GM12891 (cell line): ENCODE results near the gene C19orf73.
"Not testable (repeated sequence)": the region's sequence is repeated elsewhere in the genome, so short reads cannot be mapped to it uniquely, and the experiment has no call there.

Experiments
- PAX5 ChIP-seq: IDR thresholded peaks from 2 replicates; pipeline ENCODE4 v1.6.1; 2011; ENCODE audit warnings: low read length, moderate library complexity, mild to moderate bottlenecking; ENCODE audit not compliant: insufficient read depth, severe bottlenecking
- POLR2A ChIP-seq: IDR thresholded peaks from 2 replicates; pipeline ENCODE4 v1.6.1; 2011; ENCODE audit warnings: low read depth, low read length, control low read depth
- POLR2AphosphoS5 ChIP-seq: IDR thresholded peaks from 2 replicates; pipeline ENCODE4 v1.6.1; 2011; ENCODE audit warnings: low read depth, low read length, control low read depth
- SPI1 ChIP-seq: IDR thresholded peaks from 2 replicates; pipeline ENCODE4 v1.6.1; 2011; ENCODE audit warnings: low read depth, low read length, control low read depth

DNA sequence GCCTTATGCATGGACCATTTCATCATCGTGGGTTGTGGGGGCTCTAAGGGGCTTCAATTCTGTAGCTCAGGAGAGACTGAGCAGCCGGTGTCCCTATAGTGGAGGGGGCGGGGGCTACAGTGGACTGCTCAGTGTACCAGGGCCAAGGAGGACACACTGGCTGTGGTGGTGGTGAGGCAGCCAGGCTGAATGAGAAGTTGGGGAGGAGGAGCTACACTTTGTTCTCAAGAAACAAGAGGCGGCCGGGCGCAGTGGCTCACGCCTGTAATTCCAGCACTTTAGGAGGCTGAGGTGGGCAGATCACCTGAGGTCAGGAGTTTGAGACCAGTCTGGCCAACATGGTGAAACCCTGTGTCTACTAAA lies 27.4 kb upstream of the C19orf73 start:
- TF ChIP-seq PAX5, POLR2AphosphoS5, POLR2A, SPI1: not testable (repeated sequence)
